ENCODE results near the gene PRKCB.

Gene PRKCB

GRCh38 chr16:24132797-24133155 lies 297.0 kb downstream of the PRKCB start:
- Histone ChIP-seq H3K36me3 (ENCODE audit: control insufficient read depth in 2 of 2, insufficient read depth in 1 of 2, low read length in 2 of 2) (no peaks in the 10 kb centered on the region), H3K9me3 (ENCODE audit: control insufficient read depth, insufficient read depth, low read depth, low read length) (no peaks in the 10 kb centered on the region), H3K4me1 (ENCODE audit: control insufficient read depth, insufficient read depth, low read length) (no peaks in the 10 kb centered on the region), H3K4me3 (ENCODE audit: low read depth, low read length) (no peak overlapping the region), H3K27ac (ENCODE audit: extremely low read depth, low read depth, low read length) (no peak overlapping the region)
- ChIA-PET CTCF (no interaction called here), POLR2A (interaction anchor here (0.7 kb wide), 1 partner anchor 12 kb away, joined by 3 read pairs; no protein-coding TSS in a partner anchor)
- no peak for TF ChIP-seq ZBTB44 (tag by site-specific recombination; IDR thresholded peaks at IDR 0.05)
- TF ChIP-seq ELK4 (IDR thresholded peaks at IDR 0.05; ENCODE audit: borderline replicate concordance, low read depth, low read length) = no peak
- no peak for TF ChIP-seq ZNF2 (tag by site-specific recombination; IDR thresholded peaks at IDR 0.05)
- no peak for TF ChIP-seq ZNF366 (tag by site-specific recombination; conservative IDR thresholded peaks at IDR 0.05)
- no peak for TF ChIP-seq CTCF (tag by site-specific recombination; IDR thresholded peaks at IDR 0.05)
- TF ChIP-seq ZNF121 (tag by site-specific recombination; IDR thresholded peaks at IDR 0.05) = no peak
- TF ChIP-seq ZBTB26 (tag by site-specific recombination; optimal IDR thresholded peaks at IDR 0.05) = no peak
- TF ChIP-seq ZNF391 (tag by site-specific recombination; IDR thresholded peaks at IDR 0.05; ENCODE audit: borderline replicate concordance, low read depth) = no peak
- no peak for TF ChIP-seq KLF9 (tag by site-specific recombination; IDR thresholded peaks at IDR 0.05; ENCODE audit: low read depth)
- no peak for TF ChIP-seq ZFP3 (tag by site-specific recombination; IDR thresholded peaks at IDR 0.05; ENCODE audit: low read depth)
- TF ChIP-seq SCRT1 (tag by site-specific recombination; IDR thresholded peaks at IDR 0.05; ENCODE audit: borderline replicate concordance) = no peak
- TF ChIP-seq ZNF214 (tag by site-specific recombination; IDR thresholded peaks at IDR 0.05; ENCODE audit: borderline replicate concordance) = no peak
- TF ChIP-seq ZBTB7A (tag by site-specific recombination; IDR thresholded peaks at IDR 0.05; ENCODE audit: low read depth) = no peak
- TF ChIP-seq ZNF362 (tag by site-specific recombination; IDR thresholded peaks at IDR 0.05) = no peak

GRCh38 chr16:24135624-24136565 lies 300.1 kb downstream of the PRKCB start:
- no peak overlapping the region for H3K27ac ChIP-seq (ENCODE audit: extremely low read depth, low read depth, low read length)

More at GRCh38 chr16:24135624-24136565, 300.1 kb downstream of the PRKCB start:
- Histone ChIP-seq H3K36me3 (ENCODE audit: control insufficient read depth in 2 of 2, insufficient read depth in 1 of 2, low read length in 2 of 2) (no peaks in the 10 kb centered on the region), H3K4me3 (ENCODE audit: low read depth, low read length) (no peak overlapping the region), H3K9me3 (ENCODE audit: control insufficient read depth, insufficient read depth, low read depth, low read length) (no peaks in the 10 kb centered on the region), H3K4me1 (ENCODE audit: control insufficient read depth, insufficient read depth, low read length) (no peaks in the 10 kb centered on the region)
- CTCF ChIA-PET = no interaction called here
- TF ChIP-seq PRDM6 (tag by site-specific recombination; IDR thresholded peaks at IDR 0.05) (no peak), EGR2 (tag by site-specific recombination; IDR thresholded peaks at IDR 0.05; ENCODE audit: low read depth) (no peak), ZBTB8A (tag by site-specific recombination; IDR thresholded peaks at IDR 0.05) (no peak), HOXC10 (CRISPR knock-in tag; IDR thresholded peaks at IDR 0.05) (no peak), OSR2 (tag by site-specific recombination; IDR thresholded peaks at IDR 0.05) (no peak), ZFP3 (tag by site-specific recombination; IDR thresholded peaks at IDR 0.05; ENCODE audit: low read depth) (no peak), ZNF114 (tag by site-specific recombination; IDR thresholded peaks at IDR 0.05) (no peak), ZNF311 (tag by site-specific recombination; IDR thresholded peaks at IDR 0.05; ENCODE audit: borderline replicate concordance) (no peak), SALL2 (tag by site-specific recombination; IDR thresholded peaks at IDR 0.05; ENCODE audit: borderline replicate concordance) (no peak), ZNF341 (tag by site-specific recombination; IDR thresholded peaks at IDR 0.05; ENCODE audit: low read depth) (no peak), KLF17 (tag by site-specific recombination; IDR thresholded peaks at IDR 0.05) (no peak)
- POLR2A ChIA-PET = no interaction called here

Data from HEK293 (cell line).